PC-9 (cell line): ENCODE results near the gene SHCBP1.

Experiments used
- EZH2 ChIP-seq: fragments of 200-600 bp; sonication (generic); IDR thresholded peaks from 2 replicates; pipeline ENCODE4 v1.8.0; 2017; ENCODE audit warnings: antibody characterized with exemption, low read depth
- TF ChIP-seq, protein P1 (sequence below): fragments of 200-600 bp; sonication (generic); conservative IDR thresholded peaks from 2 replicates; pipeline ENCODE4 v1.6.1; 2017; ENCODE audit warnings: mixed run types, antibody characterized with exemption, mild to moderate bottlenecking, moderate library complexity

DNA sequence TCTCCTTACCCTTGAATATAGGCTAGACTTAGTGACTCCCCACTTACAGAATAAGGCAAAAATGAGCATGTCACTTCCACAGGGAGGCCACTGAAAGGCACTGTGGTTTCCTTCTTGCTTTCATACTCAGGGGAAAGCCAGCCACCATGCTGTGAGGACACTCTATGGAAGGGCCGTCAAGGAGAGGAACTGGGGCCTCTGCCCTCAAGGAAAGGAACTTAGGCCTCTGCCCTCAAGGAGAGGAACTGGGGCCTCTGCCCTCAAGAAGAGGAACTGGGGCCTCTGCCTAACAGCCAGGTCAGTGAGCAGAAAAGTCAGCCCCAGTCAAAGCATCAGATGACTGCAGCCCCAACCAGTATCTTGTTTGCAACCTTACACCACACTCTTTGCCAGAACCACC is 37.7 kb upstream of the SHCBP1 start:
- no peak for TF ChIP-seq EZH2
- TF ChIP-seq, protein P1, sequence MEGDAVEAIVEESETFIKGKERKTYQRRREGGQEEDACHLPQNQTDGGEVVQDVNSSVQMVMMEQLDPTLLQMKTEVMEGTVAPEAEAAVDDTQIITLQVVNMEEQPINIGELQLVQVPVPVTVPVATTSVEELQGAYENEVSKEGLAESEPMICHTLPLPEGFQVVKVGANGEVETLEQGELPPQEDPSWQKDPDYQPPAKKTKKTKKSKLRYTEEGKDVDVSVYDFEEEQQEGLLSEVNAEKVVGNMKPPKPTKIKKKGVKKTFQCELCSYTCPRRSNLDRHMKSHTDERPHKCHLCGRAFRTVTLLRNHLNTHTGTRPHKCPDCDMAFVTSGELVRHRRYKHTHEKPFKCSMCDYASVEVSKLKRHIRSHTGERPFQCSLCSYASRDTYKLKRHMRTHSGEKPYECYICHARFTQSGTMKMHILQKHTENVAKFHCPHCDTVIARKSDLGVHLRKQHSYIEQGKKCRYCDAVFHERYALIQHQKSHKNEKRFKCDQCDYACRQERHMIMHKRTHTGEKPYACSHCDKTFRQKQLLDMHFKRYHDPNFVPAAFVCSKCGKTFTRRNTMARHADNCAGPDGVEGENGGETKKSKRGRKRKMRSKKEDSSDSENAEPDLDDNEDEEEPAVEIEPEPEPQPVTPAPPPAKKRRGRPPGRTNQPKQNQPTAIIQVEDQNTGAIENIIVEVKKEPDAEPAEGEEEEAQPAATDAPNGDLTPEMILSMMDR = no peak
